Measurements from ENCODE around the gene GSDMA.
"Not testable (repeated sequence)": the region's sequence is repeated elsewhere in the genome, so short reads cannot be mapped to it uniquely, and the experiment has no call there.

Gene GSDMA

DNA sequence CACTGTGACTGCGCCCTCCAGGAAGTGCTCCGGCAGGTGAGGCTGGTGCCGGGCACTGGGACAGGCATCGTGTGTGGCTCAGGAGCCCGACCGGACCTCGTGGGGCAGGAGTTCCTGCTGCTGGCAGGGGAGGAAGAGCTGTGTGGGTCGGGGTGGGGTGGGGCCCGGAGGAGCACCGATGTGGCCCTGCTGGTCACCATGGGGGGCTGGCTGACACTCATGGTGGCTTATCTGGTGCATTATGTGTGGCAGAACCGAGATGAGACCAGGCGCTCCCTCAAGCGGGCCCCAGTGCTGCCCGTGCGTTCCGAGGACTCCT is 18.5 kb upstream of the GSDMA start:
- H3K4me3 ChIP-seq (ENCODE audit: low read depth, low read length): no peak overlapping the region
- POLR2A ChIA-PET: no interaction called here
- TF ChIP-seq ZBTB48 (tag by site-specific recombination; IDR thresholded peaks at IDR 0.05) (no peak), ZNF701 (tag by site-specific recombination; IDR thresholded peaks at IDR 0.05) (no peak), ZNF16 (tag by site-specific recombination; IDR thresholded peaks at IDR 0.05; ENCODE audit: low read depth) (no peak), OSR2 (tag by site-specific recombination; IDR thresholded peaks at IDR 0.05) (no peak), ZNF121 (tag by site-specific recombination; IDR thresholded peaks at IDR 0.05) (no peak), ZNF626 (tag by site-specific recombination; IDR thresholded peaks at IDR 0.05) (no peak), ZNF785 (tag by site-specific recombination; IDR thresholded peaks at IDR 0.05) (no peak), ZNF514 (tag by site-specific recombination; IDR thresholded peaks at IDR 0.05) (no peak), ZEB2 (tag by site-specific recombination; IDR thresholded peaks at IDR 0.05) (no peak)
- TF ChIP-seq, protein P1, sequence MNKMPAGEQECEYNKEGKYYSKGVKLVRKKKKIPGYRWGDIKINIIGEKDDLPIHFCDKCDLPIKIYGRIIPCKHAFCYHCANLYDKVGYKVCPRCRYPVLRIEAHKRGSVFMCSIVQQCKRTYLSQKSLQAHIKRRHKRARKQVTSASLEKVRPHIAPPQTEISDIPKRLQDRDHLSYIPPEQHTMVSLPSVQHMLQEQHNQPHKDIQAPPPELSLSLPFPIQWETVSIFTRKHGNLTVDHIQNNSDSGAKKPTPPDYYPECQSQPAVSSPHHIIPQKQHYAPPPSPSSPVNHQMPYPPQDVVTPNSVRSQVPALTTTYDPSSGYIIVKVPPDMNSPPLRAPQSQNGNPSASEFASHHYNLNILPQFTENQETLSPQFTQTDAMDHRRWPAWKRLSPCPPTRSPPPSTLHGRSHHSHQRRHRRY (tag by site-specific recombination; IDR thresholded peaks at IDR 0.05): no peak
- TF ChIP-seq, protein P2, sequence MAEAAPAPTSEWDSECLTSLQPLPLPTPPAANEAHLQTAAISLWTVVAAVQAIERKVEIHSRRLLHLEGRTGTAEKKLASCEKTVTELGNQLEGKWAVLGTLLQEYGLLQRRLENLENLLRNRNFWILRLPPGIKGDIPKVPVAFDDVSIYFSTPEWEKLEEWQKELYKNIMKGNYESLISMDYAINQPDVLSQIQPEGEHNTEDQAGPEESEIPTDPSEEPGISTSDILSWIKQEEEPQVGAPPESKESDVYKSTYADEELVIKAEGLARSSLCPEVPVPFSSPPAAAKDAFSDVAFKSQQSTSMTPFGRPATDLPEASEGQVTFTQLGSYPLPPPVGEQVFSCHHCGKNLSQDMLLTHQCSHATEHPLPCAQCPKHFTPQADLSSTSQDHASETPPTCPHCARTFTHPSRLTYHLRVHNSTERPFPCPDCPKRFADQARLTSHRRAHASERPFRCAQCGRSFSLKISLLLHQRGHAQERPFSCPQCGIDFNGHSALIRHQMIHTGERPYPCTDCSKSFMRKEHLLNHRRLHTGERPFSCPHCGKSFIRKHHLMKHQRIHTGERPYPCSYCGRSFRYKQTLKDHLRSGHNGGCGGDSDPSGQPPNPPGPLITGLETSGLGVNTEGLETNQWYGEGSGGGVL (tag by site-specific recombination; IDR thresholded peaks at IDR 0.05): no peak
- TF ChIP-seq, protein P3, sequence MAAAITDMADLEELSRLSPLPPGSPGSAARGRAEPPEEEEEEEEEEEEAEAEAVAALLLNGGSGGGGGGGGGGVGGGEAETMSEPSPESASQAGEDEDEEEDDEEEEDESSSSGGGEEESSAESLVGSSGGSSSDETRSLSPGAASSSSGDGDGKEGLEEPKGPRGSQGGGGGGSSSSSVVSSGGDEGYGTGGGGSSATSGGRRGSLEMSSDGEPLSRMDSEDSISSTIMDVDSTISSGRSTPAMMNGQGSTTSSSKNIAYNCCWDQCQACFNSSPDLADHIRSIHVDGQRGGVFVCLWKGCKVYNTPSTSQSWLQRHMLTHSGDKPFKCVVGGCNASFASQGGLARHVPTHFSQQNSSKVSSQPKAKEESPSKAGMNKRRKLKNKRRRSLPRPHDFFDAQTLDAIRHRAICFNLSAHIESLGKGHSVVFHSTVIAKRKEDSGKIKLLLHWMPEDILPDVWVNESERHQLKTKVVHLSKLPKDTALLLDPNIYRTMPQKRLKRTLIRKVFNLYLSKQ (tag by site-specific recombination; IDR thresholded peaks at IDR 0.05; ENCODE audit: borderline replicate concordance): no peak
- H3K36me3 ChIP-seq (ENCODE audit: control insufficient read depth in 2 of 2, insufficient read depth in 1 of 2, low read length in 2 of 2): no peaks in the 10 kb centered on the region
- H3K27ac ChIP-seq (ENCODE audit: extremely low read depth, low read depth, low read length): no peak overlapping the region
- H3K9me3 ChIP-seq (ENCODE audit: control insufficient read depth, insufficient read depth, low read depth, low read length): no peaks in the 10 kb centered on the region
- CTCF ChIA-PET: no interaction called here
- peaks cover 1% of the 10 kb centered on the region; the same call in 1 of the 2 replicates for H3K4me1 ChIP-seq (ENCODE audit: control insufficient read depth, insufficient read depth, low read length)

DNA sequence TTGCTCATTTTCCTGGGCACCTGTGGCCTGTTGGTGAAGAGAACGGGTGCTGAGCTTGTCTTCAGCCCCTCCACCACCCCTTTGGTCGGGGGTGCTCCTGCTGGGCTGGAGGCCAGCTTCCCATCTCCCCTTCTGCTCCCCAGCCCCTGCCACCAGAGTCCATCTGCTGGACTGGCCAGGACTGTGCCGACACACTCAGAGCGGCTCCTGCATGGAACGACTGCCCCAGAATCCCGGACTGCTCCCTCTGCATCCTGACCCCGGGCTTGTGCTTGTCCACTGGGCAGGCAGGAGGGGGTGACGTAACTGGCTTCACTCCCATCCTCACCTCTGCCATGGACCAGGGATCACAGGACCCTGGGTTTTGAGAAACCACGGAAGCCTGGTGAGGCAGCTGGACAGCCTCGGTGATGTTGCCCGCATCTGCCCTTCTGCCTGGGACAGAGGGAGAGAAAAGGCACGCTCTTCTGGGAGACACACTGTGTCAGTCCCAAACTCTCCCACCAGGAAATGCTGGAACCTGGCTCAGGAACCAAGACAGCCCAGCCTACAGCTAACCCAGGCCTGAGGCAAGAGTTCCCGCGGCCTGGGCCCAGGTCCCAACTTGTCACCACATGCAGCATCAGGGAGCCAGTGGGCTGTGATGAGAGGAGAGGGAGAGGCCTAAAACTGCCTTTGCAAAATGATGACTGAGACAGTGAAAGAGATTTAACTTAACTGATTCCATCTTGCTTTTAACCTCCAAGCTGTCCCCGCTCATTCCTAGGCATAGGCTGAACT is 16.1 kb upstream of the GSDMA start:
- POLR2A ChIA-PET: interaction anchor here (0.6 to 0.7 kb wide), 2 partner anchors 19 to 65 kb away, joined by 3 read pairs; partner anchors contain the start of genes LRRC3C and ORMDL3
- CTCF ChIA-PET: interaction anchor here (0.8 to 1.4 kb wide), 4 partner anchors 7 to 71 kb away, joined by 3 to 7 read pairs (median 5); partner anchors contain the start of gene PSMD3
- TF ChIP-seq ZNF792 (tag by site-specific recombination; IDR thresholded peaks at IDR 0.05) (no peak), ZNF214 (tag by site-specific recombination; IDR thresholded peaks at IDR 0.05; ENCODE audit: borderline replicate concordance) (no peak), ZNF843 (tag by site-specific recombination; IDR thresholded peaks at IDR 0.05) (no peak), SCRT1 (tag by site-specific recombination; IDR thresholded peaks at IDR 0.05; ENCODE audit: borderline replicate concordance) (no peak), ZNF404 (tag by site-specific recombination; IDR thresholded peaks at IDR 0.05) (no peak), ZNF221 (tag by site-specific recombination; IDR thresholded peaks at IDR 0.05; ENCODE audit: borderline replicate concordance) (no peak), ZNF629 (tag by site-specific recombination; IDR thresholded peaks at IDR 0.05) (no peak), ZEB2 (tag by site-specific recombination; IDR thresholded peaks at IDR 0.05) (no peak), ZNF830 (tag by site-specific recombination; IDR thresholded peaks at IDR 0.05; ENCODE audit: low read depth) (no peak), TCF7L2 (IDR thresholded peaks at IDR 0.05; ENCODE audit: borderline replicate concordance, low read depth, low read length) (no peak), ZNF560 (tag by site-specific recombination; IDR thresholded peaks at IDR 0.05; ENCODE audit: borderline replicate concordance) (no peak), HOXA7 (CRISPR knock-in tag; IDR thresholded peaks at IDR 0.05; ENCODE audit: borderline replicate concordance) (no peak), ZNF596 (tag by site-specific recombination; IDR thresholded peaks at IDR 0.05) (no peak)
- TF ChIP-seq, protein P4, sequence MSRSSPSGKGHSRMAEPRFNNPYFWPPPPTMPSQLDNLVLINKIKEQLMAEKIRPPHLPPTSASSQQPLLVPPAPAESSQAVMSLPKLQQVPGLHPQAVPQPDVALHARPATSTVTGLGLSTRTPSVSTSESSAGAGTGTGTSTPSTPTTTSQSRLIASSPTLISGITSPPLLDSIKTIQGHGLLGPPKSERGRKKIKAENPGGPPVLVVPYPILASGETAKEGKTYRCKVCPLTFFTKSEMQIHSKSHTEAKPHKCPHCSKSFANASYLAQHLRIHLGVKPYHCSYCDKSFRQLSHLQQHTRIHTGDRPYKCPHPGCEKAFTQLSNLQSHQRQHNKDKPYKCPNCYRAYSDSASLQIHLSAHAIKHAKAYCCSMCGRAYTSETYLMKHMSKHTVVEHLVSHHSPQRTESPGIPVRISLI (tag by site-specific recombination; IDR thresholded peaks at IDR 0.05): no peak
- TF ChIP-seq, protein P5, sequence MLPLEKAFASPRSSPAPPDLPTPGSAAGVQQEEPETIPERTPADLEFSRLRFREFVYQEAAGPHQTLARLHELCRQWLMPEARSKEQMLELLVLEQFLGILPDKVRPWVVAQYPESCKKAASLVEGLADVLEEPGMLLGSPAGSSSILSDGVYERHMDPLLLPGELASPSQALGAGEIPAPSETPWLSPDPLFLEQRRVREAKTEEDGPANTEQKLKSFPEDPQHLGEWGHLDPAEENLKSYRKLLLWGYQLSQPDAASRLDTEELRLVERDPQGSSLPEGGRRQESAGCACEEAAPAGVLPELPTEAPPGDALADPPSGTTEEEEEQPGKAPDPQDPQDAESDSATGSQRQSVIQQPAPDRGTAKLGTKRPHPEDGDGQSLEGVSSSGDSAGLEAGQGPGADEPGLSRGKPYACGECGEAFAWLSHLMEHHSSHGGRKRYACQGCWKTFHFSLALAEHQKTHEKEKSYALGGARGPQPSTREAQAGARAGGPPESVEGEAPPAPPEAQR (tag by site-specific recombination; IDR thresholded peaks at IDR 0.05): no peak
- Histone ChIP-seq H3K4me1 (ENCODE audit: control insufficient read depth, insufficient read depth, low read length) (no peaks in the 10 kb centered on the region; the same call in 1 of the 2 replicates), H3K36me3 (ENCODE audit: control insufficient read depth in 2 of 2, insufficient read depth in 1 of 2, low read length in 2 of 2) (no peaks in the 10 kb centered on the region), H3K9me3 (ENCODE audit: control insufficient read depth, insufficient read depth, low read depth, low read length) (no peaks in the 10 kb centered on the region), H3K4me3 (ENCODE audit: low read depth, low read length) (no peak overlapping the region), H3K27ac (ENCODE audit: extremely low read depth, low read depth, low read length) (no peak overlapping the region)

DNA sequence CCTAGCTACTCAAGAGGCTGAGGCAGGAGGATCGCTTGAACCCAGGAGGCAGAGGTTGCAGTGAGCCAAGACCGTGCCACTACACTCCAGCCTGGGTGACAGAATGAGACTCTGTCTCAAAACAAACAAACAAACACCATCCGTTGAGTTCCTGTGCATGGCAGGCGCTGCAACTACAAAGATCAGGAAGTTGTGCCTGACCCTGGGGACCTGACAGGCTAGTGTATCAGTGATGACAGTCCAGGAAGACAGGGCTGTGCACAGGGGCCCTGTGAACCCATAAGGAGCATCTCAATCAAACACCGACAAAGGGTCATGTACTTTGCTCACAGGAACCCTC is 14.3 kb upstream of the GSDMA start:
- H3K4me1 ChIP-seq (ENCODE audit: control insufficient read depth, insufficient read depth, low read length); H3K4me3 ChIP-seq (ENCODE audit: low read depth, low read length); POLR2A ChIA-PET; H3K36me3 ChIP-seq (ENCODE audit: control insufficient read depth in 2 of 2, insufficient read depth in 1 of 2, low read length in 2 of 2); H3K27ac ChIP-seq (ENCODE audit: extremely low read depth, low read depth, low read length); H3K9me3 ChIP-seq (ENCODE audit: control insufficient read depth, insufficient read depth, low read depth, low read length): not testable (repeated sequence)
- CTCF ChIA-PET: interaction anchor here (1.4 kb wide), 1 partner anchor 9 kb away, joined by 7 read pairs; no protein-coding TSS in a partner anchor
